Heart left ventricle (tissue), 16 donors: ENCODE data around the gene C1QTNF2. TPM values are rescaled to one million over a fixed set of nuclear protein-coding genes. Genes with fewer than 3 reads are reported as not detected.

Source experiments
- ATAC-seq, 4 donors: fragments of 200-7000 bp; cut with Tn5 transposase; one replicate each; pipeline ENCODE4 v1.9.1; 2020 to 2022; ENCODE audit warnings: moderate library complexity in 4 of 4, mild to moderate bottlenecking in 3 of 4, moderate number of reproducible peaks in 1 of 4
- DNase-seq, 5 donors: peaks; one replicate each; pipeline ENCODE4 v3.0.0-alpha.2; 2020
- H3K27ac ChIP-seq, 12 donors: fragments of 200-600 bp; sonication (generic) in 4 of 12; one replicate each; pipeline versions ENCODE4 v1.5.0 to v1.8.0; 2016 to 2022; ENCODE audit warnings: mild to moderate bottlenecking in 2 of 12
- H3K27me3 ChIP-seq, 9 donors: fragments of 200-600 bp; sonication (generic) in 2 of 9; one replicate each; pipeline versions ENCODE4 v1.5.1 to v1.8.0; 2016 to 2022; ENCODE audit warnings: mild to moderate bottlenecking in 3 of 9
- H3K36me3 ChIP-seq, 9 donors: fragments of 200-600 bp; sonication (generic) in 2 of 9; one replicate each; pipeline versions ENCODE4 v1.5.0 to v1.8.0; 2018 to 2022; ENCODE audit warnings: mild to moderate bottlenecking in 2 of 9
- H3K4me1 ChIP-seq, 12 donors: fragments of 200-600 bp; sonication (generic) in 4 of 12; one replicate each; pipeline versions ENCODE4 v1.5.0 to v1.8.0; 2016 to 2022; ENCODE audit warnings: mild to moderate bottlenecking in 3 of 12
- H3K4me3 ChIP-seq, 12 donors: fragments of 200-600 bp; sonication (generic) in 4 of 12; one replicate each; pipeline versions ENCODE4 v1.5.0 to v1.8.0; 2017 to 2022; ENCODE audit warnings: mild to moderate bottlenecking in 9 of 12, moderate library complexity in 4 of 12
- H3K9me3 ChIP-seq, 12 donors: fragments of 200-600 bp; sonication (generic) in 4 of 12; one replicate each; pipeline versions ENCODE4 v1.5.0 to v1.8.0; 2016 to 2022; ENCODE audit warnings: mild to moderate bottlenecking in 1 of 12
- CTCF ChIP-seq, 12 donors: fragments of 200-600 bp; sonication (generic) in 4 of 12; IDR thresholded peaks; one replicate each; pipeline versions ENCODE4 v1.5.0 to v1.8.0; 2018 to 2022; ENCODE audit warnings: antibody characterized with exemption in 12 of 12, mild to moderate bottlenecking in 5 of 12
- POLR2A ChIP-seq, 2 donors: fragments of 450-650 bp; IDR thresholded peaks; one replicate each; pipeline ENCODE4 v1.6.1; 2017; ENCODE audit warnings: antibody characterized with exemption in 2 of 2, mild to moderate bottlenecking in 2 of 2, moderate library complexity in 2 of 2
- WGBS, 4 donors: extraction: QIAGEN DNeasy Blood & Tissue Kit in 2 of 4; methylation state at CpG; one replicate each; pipeline versions ENCODE4 v1.1.5 to v1.1.7; 2013 to 2018; 5-methylcytosine and 5-hydroxymethylcytosine counted together
- intact Hi-C, 10 donors: fragments of 100-400 bp; cut with DNase I; formaldehyde crosslinking; loops; one replicate each; pipeline versions ENCODE4 v1.11.1 to v1.14.2; 2022
- long read RNA-seq, 3 donors: library from polyadenylated mRNA; unstranded; transcript quantifications; one replicate each; pipeline ENCODE4 v2.0.0, GENCODE V29; 2020 to 2021
- polyA plus RNA-seq, 2 donors: library from polyadenylated mRNA; stranded (reverse); fragments of 200-250 nt; gene quantifications; one replicate each; pipeline ENCODE4 v1.2.3, GENCODE V29; 2013
- total RNA-seq, 9 donors: library from RNA; depleted of rRNA in 2 of 9; stranded (reverse); fragments of >200 nt in 2 of 9; fragmentation: NEBNext Ultra II Directional in 3 of 9; extraction: Animal tissue kit (Norgen Biotek cat#: 25700) in 3 of 9; gene quantifications; one replicate each; pipeline versions ENCODE4 v1.1.0 to v1.2.4, GENCODE V29; 2016 to 2023
- donor health status: ischemic (EF 13 %, LVEDD 7.1; RV severe dilation, severe dysfunction).
- donor health status: healthy with polysubstance abuse.
- donor health status: DM: no; HTN: yes; CAD: no.
- donor health status: DM: no; HTN: no; CAD: no.
- donor health status: ischemic (EF 25% LVEDD 6.9; RV normal size, moderate dysfunction).
- donor health status: ischemic (EF 25% LVEDD 5.7; RV mildly dilated, moderate dysfunction).
- donor health status: healthy.
- donor health status: DM: yes; HTN: yes; CAD: no.
- donor health status: ischemic (EF 35%, LVEDD 5.7; RV mildly dilated, moderate dysfunction).
- donor health status: nonischemic (EF 11% LVEDD 7.7; RV severe dilation, severe dysfunction).
- donor health status: DM: yes; HTN: yes; CAD: no.
- donor health status: PGD.
- donor health status: ischemic (EF 29% LVEDD 5.4; RV normal size, mild dysfunction).
- donor health status: nonischemic (EF 23%, LVEDD 6.1; RV moderate dilation, normal function).

The C1QTNF2 gene
- total RNA-seq (1 to 10 TPM in 5 of 9 donors, under 1 TPM in 4; 0.44 to 1.6 (median 1.0) TPM), polyA plus RNA-seq (1 to 10 TPM in 1 of 2 donors, under 1 TPM in 1; 0.67 to 1.1 TPM)
- long read RNA-seq, donor 1, partial matches to known transcripts = 2 of 5 reads
- long read RNA-seq, donor 1, other reads (novel, unspliced or antisense) = 1 of 5 reads
- long read RNA-seq, donor 2, partial matches to known transcripts = 0 of 1 reads
- long read RNA-seq, donor 2, other reads (novel, unspliced or antisense) = 0 of 1 reads
- long read RNA-seq, donor 3, partial matches to known transcripts = 0 of 5 reads
- long read RNA-seq, donor 3, other reads (novel, unspliced or antisense) = 1 of 5 reads

DNA sequence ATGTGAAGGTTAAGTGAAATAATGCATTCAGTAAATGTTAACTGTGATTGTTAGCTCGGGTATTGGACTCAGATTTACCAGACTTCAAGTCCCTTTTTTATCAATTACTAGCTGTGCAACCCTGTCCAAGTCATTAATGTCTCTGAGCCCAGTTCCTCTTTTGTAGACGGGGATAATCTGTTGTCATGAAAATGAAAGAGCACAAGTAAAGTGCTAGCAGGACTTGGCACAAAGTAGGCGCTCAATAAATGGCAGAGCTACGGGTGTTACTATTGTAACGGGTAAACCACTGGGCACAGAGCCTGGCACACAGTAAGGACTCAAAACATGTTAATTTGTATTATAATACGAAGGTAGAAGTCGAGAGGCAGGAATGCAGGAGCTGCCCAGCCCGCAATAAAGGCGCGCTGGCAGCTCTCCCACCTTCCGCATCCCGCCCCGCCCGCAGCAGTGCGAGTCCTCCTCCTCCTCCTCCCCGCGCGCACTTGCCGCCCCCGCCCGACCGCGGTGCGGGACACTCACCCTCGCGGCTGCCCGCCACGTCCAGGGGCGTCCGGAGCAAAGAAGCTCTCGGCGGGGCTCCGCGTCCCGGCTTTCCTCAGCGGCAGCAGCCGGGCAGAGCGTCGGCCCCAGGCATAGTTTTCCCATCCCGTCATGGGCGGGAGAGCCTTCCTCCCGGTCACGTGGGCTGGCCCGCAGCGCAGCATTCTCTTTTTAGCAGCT, at the start of gene C1QTNF2:
C1QTNF2 (minus strand) TSS at position 637 of the 723 bp plus-strand sequence. CDS start 15,615 bp downstream, outside the sequence.
- intact Hi-C loops = no loop called here
- TF ChIP-seq POLR2A (IDR thresholded peaks at IDR 0.05) = no peak
- no peak for TF ChIP-seq CTCF (IDR thresholded peaks at IDR 0.05)

GRCh38 chr5:160420331-160420610, 49.8 kb upstream of the C1QTNF2 start:
- ATAC-seq (no peak), DNase-seq (no peak)
- no peaks in the 10 kb centered on the region for H3K9me3 ChIP-seq
- H3K4me1 ChIP-seq = peaks cover 0 to 65% (median 26%) of the 10 kb centered on the region in 12 donors
- H3K36me3 ChIP-seq = peaks cover 0 to 4% (median 0%) of the 10 kb centered on the region in 9 donors
- no peak overlapping the region for H3K4me3 ChIP-seq
- no peaks in the 10 kb centered on the region for H3K27me3 ChIP-seq
- TF ChIP-seq POLR2A (IDR thresholded peaks at IDR 0.05) = no peak
- no peak for TF ChIP-seq CTCF (IDR thresholded peaks at IDR 0.05)
- H3K27ac ChIP-seq = peak overlapping the region in 1 of 12 donors; percentile 96
- intact Hi-C loops = no loop called here

More for the DNA sequence above, at the start of gene C1QTNF2:
- Histone ChIP-seq H3K9me3 (no peaks in the 10 kb centered on the region), H3K36me3 (no peaks in the 10 kb centered on the region), H3K27me3 (peaks cover 0 to 11% (median 0%) of the 10 kb centered on the region in 9 donors), H3K4me3 (peak within 1 kb of the TSS; percentile 45 to 80 (median 68)), H3K27ac (peak within 1 kb of the TSS in 10 of 12 donors; percentile 47 to 79 (median 62)), H3K4me1 (peaks cover 0 to 25% (median 7%) of the 10 kb centered on the region in 12 donors)
- WGBS, 4 donors = 3 to 5% (median 3%) methylated on average over 20 to 45 of the region's 45 CpGs
- ATAC-seq (peak; percentile 49 to 92 (median 84)), DNase-seq (peak; percentile 62 to 79 (median 71))

DNA sequence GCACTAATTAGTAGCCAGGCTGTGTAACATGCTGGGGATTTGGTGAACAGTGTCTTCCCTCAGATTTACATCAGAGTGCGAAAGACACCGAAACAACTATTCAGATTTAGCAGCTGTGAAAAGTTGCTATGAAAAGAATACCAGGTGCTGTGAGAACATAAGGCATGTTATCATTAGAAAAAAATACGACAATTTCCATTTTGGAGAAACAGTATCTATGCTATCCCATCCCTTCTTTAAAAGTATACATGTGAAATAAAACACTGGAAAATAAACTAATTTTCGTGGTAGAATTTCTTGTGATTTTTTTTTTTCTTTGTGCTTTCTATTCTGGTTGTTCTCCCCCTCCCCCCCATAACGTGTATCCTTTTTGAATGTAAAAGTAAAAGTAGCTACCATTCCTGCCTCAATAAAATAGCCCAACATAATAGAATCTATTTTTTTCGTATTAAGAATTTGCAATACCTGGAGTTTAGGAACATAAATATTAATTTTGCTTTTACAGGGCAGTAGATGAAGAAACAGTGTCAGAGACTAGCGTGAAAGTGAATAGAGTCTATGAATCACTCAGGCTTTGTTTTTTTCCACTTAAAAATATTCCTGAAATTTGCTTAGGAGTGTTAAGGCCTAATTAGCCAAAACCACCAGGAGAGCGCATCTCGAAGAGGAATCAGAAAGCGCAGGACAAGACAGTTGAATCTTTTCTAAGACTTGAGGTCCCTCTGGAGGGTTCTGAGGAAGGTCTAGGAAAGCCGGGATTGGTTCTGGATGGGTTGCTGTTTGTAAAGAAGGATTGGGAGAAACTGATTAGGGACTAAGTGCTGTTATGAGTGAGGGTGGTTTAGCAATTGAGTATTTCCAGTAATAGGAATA, 49.3 kb upstream of the C1QTNF2 start:
- 39 to 43% (median 43%) methylated on average over 11 of the region's 11 CpGs for WGBS, 4 donors
- H3K4me1 ChIP-seq = peaks cover 0 to 59% (median 26%) of the 10 kb centered on the region in 12 donors

More for the DNA sequence above, 49.3 kb upstream of the C1QTNF2 start:
- H3K9me3 ChIP-seq = no peaks in the 10 kb centered on the region
- intact Hi-C loops = loop anchor here in 2 of 10 donors (1.0 to 2.0 kb wide), 2 partner anchors 19 kb away; partner anchors contain the start of gene FAM200C (in 2 of the 2)
- DNase-seq (no peak), ATAC-seq (no peak)
- H3K4me3 ChIP-seq = peak overlapping the region; percentile 61 to 94 (median 80)
- peak overlapping the region; percentile 64 to 96 (median 88) for H3K27ac ChIP-seq
- no peak for TF ChIP-seq CTCF (IDR thresholded peaks at IDR 0.05)
- no peak for TF ChIP-seq POLR2A (IDR thresholded peaks at IDR 0.05)
- no peaks in the 10 kb centered on the region for H3K27me3 ChIP-seq
- peaks cover 0 to 10% (median 5%) of the 10 kb centered on the region in 9 donors for H3K36me3 ChIP-seq
